ENCODE measurements around the gene ZNF69.
A peak's percentile ranks its signal among the peaks of the same experiment; 100 is the strongest.
"Not testable (repeated sequence)": the region's sequence is repeated elsewhere in the genome, so short reads cannot be mapped to it uniquely, and the experiment has no call there.

Gene ZNF69

DNA sequence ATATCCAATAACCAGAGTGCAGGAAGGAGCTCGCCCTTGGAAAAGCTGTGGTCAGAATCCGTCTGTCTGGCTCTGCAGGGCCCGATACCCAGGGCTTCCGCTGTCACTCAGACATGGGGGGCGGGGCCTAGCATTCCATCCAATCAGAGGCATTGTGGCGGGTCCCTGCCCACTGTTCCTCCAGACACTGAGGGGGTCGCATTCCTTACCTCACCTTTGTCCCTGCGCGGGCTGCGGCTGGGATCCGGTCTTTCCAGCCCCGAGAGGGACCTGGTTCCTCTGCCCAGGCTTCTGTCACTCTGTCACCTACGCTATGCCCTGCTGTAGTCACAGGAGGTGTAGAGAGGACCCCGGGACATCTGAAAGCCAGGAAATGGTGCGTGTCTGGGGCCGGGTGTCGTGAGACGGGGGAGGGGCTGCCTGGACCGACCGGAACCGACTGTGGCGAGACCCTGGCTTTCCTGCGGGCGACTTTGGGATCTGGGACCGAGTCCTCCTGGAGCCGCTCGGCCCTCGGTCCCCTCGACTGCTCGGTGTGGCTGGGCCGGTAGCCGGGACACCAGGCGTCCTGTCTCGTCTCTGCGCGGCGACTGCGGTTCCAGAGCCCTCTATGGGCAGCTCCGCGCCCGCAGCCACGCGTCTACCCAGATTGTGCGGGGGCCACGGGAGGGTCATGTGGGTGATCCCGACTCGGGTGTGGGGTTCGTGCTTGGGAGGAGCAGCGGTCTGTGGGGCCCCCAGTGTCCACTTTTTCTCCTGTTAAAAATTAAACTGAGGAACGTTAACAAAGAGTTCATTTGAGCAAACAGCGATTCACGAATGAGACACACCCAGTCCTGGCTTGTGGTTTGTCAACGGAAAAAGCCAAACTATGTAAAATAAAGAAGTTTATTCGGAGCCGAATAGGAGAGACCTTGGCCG is at the start of gene ZNF69:
TSS of gene ZNF69 (plus strand) at position 172 of the 921 bp plus-strand sequence. CDS start at position 314, 142 bp downstream.
- peaks cover 26% of the 10 kb centered on the region for H3K4me1 Mint-ChIP-seq
- H3K27ac Mint-ChIP-seq (ENCODE audit: low read depth), result peak within 1 kb of the TSS; percentile 95
- peak within 1 kb of the TSS; percentile 89 for H3K4me3 Mint-ChIP-seq
- no peaks in the 10 kb centered on the region for H3K9me3 Mint-ChIP-seq
- ATAC-seq (replicated peaks; ENCODE audit: extremely low read depth, poor library complexity, severe bottlenecking) (peak; percentile 84), DNase-seq (ENCODE audit: low spot score in 2 of 2) (peak; percentile 20 to 31)
- H3K36me3 Mint-ChIP-seq (ENCODE audit: insufficient read depth), result no peaks in the 10 kb centered on the region
- H3K27me3 Mint-ChIP-seq, result no peaks in the 10 kb centered on the region

- peaks cover 2% of the 10 kb centered on the region for H3K36me3 Mint-ChIP-seq (ENCODE audit: insufficient read depth)
- H3K27ac Mint-ChIP-seq (ENCODE audit: low read depth), result no peak overlapping the region
- H3K9me3 Mint-ChIP-seq, result peaks cover 5% of the 10 kb centered on the region
- H3K4me3 Mint-ChIP-seq, result no peak overlapping the region
- ATAC-seq (replicated peaks; ENCODE audit: extremely low read depth, poor library complexity, severe bottlenecking), result no peak
- H3K4me1 Mint-ChIP-seq, result peaks cover 6% of the 10 kb centered on the region
- DNase-seq (ENCODE audit: low spot score in 2 of 2), result no peak
- H3K27me3 Mint-ChIP-seq, result no peaks in the 10 kb centered on the region
Measured at GRCh38 chr19:11843722-11844121, 43.9 kb upstream of the ZNF69 start.

GRCh38 chr19:11847615-11848014 is 40.0 kb upstream of the ZNF69 start:
- H3K9me3 Mint-ChIP-seq; H3K27me3 Mint-ChIP-seq; H3K27ac Mint-ChIP-seq (ENCODE audit: low read depth); ATAC-seq (replicated peaks; ENCODE audit: extremely low read depth, poor library complexity, severe bottlenecking); DNase-seq (ENCODE audit: low spot score in 2 of 2); H3K36me3 Mint-ChIP-seq (ENCODE audit: insufficient read depth): not testable (repeated sequence)
- Mint-ChIP-seq H3K4me1 (peaks cover 12% of the 10 kb centered on the region), H3K4me3 (peak overlapping the region; percentile 81)

DNA sequence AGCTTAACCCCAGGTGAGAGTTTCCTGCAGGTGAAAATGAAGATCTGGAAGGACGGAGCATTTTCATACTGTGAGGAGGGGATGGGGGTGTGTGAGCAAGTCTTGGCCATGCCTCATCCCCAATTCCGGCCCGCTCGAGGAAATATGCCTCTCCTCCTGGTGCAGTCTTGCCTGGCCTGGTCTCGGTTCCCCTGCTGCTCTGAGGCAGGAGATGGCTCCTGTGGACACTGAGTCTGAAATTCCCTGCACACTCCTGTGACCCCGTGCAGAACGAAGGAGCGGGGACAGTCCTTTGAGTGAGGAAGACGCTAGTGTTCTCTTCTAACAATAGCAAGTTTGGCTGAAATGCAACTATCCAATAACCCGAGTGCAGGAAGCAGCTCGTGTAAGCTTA is 39.4 kb upstream of the ZNF69 start:
- H3K9me3 Mint-ChIP-seq, result no peaks in the 10 kb centered on the region
- ATAC-seq (replicated peaks; ENCODE audit: extremely low read depth, poor library complexity, severe bottlenecking), result no peak

DNA sequence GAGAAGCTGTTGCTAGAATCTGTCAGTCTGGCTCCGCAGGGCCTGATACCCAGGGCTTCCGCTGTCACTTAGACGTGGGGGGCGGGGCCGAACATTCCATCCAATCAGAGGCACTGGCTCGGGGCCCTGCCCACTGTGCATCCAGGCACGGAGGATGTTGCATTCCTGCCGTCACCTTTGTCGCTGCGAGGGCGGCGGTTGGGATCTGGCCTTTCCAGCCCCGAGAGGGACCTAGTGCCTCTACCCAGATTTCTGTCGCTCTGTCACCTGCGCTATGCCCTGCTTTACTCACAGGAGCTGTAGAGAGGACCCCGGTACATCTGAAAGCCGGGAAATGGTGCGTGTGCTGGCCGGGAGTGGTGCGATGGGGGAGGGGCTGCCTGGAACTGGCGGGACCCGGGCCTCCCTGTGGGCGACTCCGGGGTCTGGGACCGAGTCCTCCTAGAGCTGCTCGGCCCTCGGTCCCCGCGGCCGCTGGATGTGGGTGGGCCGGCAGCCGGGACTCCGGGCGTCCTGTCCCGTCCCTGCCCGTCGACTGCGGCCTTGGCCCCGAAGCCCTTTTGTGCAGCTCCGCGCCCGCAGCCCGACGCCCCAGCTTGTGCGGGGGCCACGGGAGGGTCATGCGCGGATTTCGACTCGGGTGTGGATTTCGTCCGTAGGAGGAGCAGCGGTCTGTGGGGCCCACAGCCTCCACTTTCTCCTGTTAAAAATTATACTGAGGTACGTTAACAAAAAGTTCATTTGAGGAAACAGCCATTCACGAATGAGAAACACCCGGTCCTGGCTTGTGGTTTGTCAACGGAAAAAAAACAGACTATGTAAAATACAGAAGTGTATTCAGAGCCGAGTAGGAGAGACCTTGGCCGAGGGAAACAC is 38.8 kb upstream of the ZNF69 start, which contains the start of gene ZNF439:
TSS of gene ZNF439 (plus strand) at position 133 of the 876 bp plus-strand sequence. CDS start at position 275, 142 bp downstream.
- H3K27ac Mint-ChIP-seq (ENCODE audit: low read depth), result peak within 1 kb of the TSS; percentile 32
- H3K9me3 Mint-ChIP-seq, result no peaks in the 10 kb centered on the region
- peaks cover 12% of the 10 kb centered on the region for H3K4me1 Mint-ChIP-seq
- no peaks in the 10 kb centered on the region for H3K27me3 Mint-ChIP-seq
- ATAC-seq (replicated peaks; ENCODE audit: extremely low read depth, poor library complexity, severe bottlenecking) (peak; percentile 99), DNase-seq (ENCODE audit: low spot score in 2 of 2) (peak; percentile 58 to 73)
- H3K36me3 Mint-ChIP-seq (ENCODE audit: insufficient read depth), result peaks cover 2% of the 10 kb centered on the region
- peak within 1 kb of the TSS; percentile 81 for H3K4me3 Mint-ChIP-seq

More for the DNA sequence above, 39.4 kb upstream of the ZNF69 start:
- no peaks in the 10 kb centered on the region for H3K27me3 Mint-ChIP-seq
- H3K27ac Mint-ChIP-seq (ENCODE audit: low read depth), result peak overlapping the region; percentile 32
- DNase-seq (ENCODE audit: low spot score in 2 of 2), result no peak
- peak overlapping the region; percentile 81 for H3K4me3 Mint-ChIP-seq
- H3K36me3 Mint-ChIP-seq (ENCODE audit: insufficient read depth), result peaks cover 2% of the 10 kb centered on the region
- H3K4me1 Mint-ChIP-seq, result peaks cover 12% of the 10 kb centered on the region

DNA sequence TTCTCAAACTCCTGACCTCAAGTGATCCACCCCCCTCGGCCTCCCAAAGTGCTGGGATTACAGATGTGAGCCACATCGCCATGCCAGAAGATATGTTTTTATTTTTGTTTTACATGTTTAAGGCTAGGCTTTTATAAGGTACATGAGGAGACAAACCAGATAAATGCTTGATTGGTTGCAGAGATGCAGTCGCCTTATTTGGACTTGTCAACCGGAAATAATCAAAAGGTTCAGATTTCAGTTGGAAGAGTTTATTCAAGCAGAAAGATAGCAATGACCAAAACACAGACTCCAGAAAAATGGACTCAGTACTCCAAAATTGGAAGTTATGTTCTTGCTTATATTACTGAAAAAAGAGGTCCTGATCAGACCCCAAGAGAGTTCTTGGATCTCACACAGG is 37.3 kb upstream of the ZNF69 start:
- not testable (repeated sequence) for H3K36me3 Mint-ChIP-seq (ENCODE audit: insufficient read depth); DNase-seq (ENCODE audit: low spot score in 2 of 2); H3K27ac Mint-ChIP-seq (ENCODE audit: low read depth); H3K9me3 Mint-ChIP-seq; H3K27me3 Mint-ChIP-seq; ATAC-seq (replicated peaks; ENCODE audit: extremely low read depth, poor library complexity, severe bottlenecking)
- Mint-ChIP-seq H3K4me3 (peak overlapping the region; percentile 81), H3K4me1 (peaks cover 12% of the 10 kb centered on the region)

DNA sequence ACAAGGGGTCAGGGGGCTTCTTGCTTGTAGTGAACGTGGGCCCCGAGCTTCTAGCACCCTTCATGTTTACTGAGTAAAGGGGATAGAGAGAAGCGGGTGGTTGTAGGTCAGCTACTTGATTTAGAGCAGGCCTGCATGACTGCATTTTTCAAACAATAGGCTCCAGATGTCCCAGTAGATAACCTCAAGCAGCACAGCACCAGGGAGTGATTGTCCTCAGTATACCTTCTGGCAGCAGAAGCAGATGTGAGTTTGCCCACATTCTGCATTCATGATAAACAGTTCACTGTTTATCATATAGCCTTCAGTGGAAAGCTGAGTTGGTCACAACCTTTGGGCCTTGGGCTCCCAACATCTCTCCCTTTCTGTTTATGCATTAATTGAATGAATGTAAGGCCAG is 34.2 kb upstream of the ZNF69 start:
- ATAC-seq (replicated peaks; ENCODE audit: extremely low read depth, poor library complexity, severe bottlenecking), result no peak
- no peak overlapping the region for H3K27ac Mint-ChIP-seq (ENCODE audit: low read depth)
- H3K4me3 Mint-ChIP-seq, result no peak overlapping the region
- no peak for DNase-seq (ENCODE audit: low spot score in 2 of 2)
- H3K9me3 Mint-ChIP-seq, result peaks cover 15% of the 10 kb centered on the region
- H3K4me1 Mint-ChIP-seq, result peaks cover 9% of the 10 kb centered on the region
- H3K36me3 Mint-ChIP-seq (ENCODE audit: insufficient read depth), result peaks cover 2% of the 10 kb centered on the region
- H3K27me3 Mint-ChIP-seq, result no peaks in the 10 kb centered on the region

GRCh38 chr19:11856596-11857250 is 30.9 kb upstream of the ZNF69 start:
- no peaks in the 10 kb centered on the region for H3K27me3 Mint-ChIP-seq
- H3K9me3 Mint-ChIP-seq, result peaks cover 22% of the 10 kb centered on the region
- no peaks in the 10 kb centered on the region for H3K4me1 Mint-ChIP-seq
- no peak overlapping the region for H3K4me3 Mint-ChIP-seq
- H3K27ac Mint-ChIP-seq (ENCODE audit: low read depth), result no peak overlapping the region
- ATAC-seq (replicated peaks; ENCODE audit: extremely low read depth, poor library complexity, severe bottlenecking), result no peak
- H3K36me3 Mint-ChIP-seq (ENCODE audit: insufficient read depth), result no peaks in the 10 kb centered on the region
- DNase-seq (ENCODE audit: low spot score in 2 of 2), result no peak

DNA sequence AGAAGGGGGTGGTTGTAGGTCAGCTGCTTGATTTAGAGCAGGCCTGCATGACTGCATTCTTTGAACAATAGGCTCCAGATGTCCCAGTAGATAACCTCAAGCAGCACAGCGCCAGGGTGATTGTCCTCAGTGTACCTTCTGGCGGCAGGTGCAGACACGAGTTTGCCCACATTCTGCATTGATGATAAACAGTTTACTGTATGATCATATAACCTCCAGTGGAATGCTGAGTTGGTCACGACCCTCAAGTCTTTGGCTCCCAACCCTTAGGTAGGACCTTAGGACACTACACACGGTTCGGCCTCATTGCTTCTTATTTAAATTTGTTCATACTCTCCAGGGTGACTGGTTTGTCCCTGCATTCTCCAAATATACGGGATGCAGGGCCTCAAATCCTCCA is 26.9 kb upstream of the ZNF69 start:
- H3K36me3 Mint-ChIP-seq (ENCODE audit: insufficient read depth), result peaks cover 2% of the 10 kb centered on the region
- ATAC-seq (replicated peaks; ENCODE audit: extremely low read depth, poor library complexity, severe bottlenecking), result no peak
- H3K4me3 Mint-ChIP-seq, result no peak overlapping the region
- H3K9me3 Mint-ChIP-seq, result peaks cover 16% of the 10 kb centered on the region
- H3K27me3 Mint-ChIP-seq, result no peaks in the 10 kb centered on the region
- no peak for DNase-seq (ENCODE audit: low spot score in 2 of 2)
- no peaks in the 10 kb centered on the region for H3K4me1 Mint-ChIP-seq
- no peak overlapping the region for H3K27ac Mint-ChIP-seq (ENCODE audit: low read depth)

- H3K27ac Mint-ChIP-seq (ENCODE audit: low read depth), result no peak overlapping the region
- ATAC-seq (replicated peaks; ENCODE audit: extremely low read depth, poor library complexity, severe bottlenecking) (no peak), DNase-seq (ENCODE audit: low spot score in 2 of 2) (no peak)
- H3K9me3 Mint-ChIP-seq, result peaks cover 13% of the 10 kb centered on the region
- H3K36me3 Mint-ChIP-seq (ENCODE audit: insufficient read depth), result peaks cover 2% of the 10 kb centered on the region
- H3K4me1 Mint-ChIP-seq, result no peaks in the 10 kb centered on the region
- H3K4me3 Mint-ChIP-seq, result no peak overlapping the region
- H3K27me3 Mint-ChIP-seq, result no peaks in the 10 kb centered on the region
Measured at GRCh38 chr19:11861301-11861700, 26.3 kb upstream of the ZNF69 start.

- H3K9me3 Mint-ChIP-seq; H3K36me3 Mint-ChIP-seq (ENCODE audit: insufficient read depth); H3K4me3 Mint-ChIP-seq; H3K27ac Mint-ChIP-seq (ENCODE audit: low read depth); ATAC-seq (replicated peaks; ENCODE audit: extremely low read depth, poor library complexity, severe bottlenecking); H3K4me1 Mint-ChIP-seq; DNase-seq (ENCODE audit: low spot score in 2 of 2); H3K27me3 Mint-ChIP-seq: not testable (repeated sequence)
Measured at GRCh38 chr19:11867766-11868165, 19.8 kb upstream of the ZNF69 start.

DNA sequence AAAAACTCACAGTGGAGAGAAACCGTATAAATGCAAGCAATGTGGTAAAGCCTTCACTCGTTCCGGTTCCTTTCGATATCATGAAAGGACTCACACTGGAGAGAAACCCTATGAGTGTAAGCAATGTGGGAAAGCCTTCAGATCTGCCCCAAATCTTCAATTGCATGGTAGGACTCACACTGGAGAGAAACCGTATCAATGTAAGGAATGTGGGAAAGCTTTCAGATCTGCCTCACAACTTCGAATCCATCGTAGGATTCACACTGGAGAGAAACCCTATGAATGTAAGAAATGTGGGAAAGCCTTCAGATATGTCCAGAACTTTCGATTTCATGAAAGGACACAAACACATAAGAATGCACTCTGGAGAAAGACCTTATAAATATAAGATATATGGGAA is 19.4 kb upstream of the ZNF69 start:
- Mint-ChIP-seq H3K27ac (ENCODE audit: low read depth) (no peak overlapping the region), H3K36me3 (ENCODE audit: insufficient read depth) (peaks cover 8% of the 10 kb centered on the region), H3K9me3 (peaks cover 6% of the 10 kb centered on the region), H3K27me3 (no peaks in the 10 kb centered on the region), H3K4me1 (no peaks in the 10 kb centered on the region), H3K4me3 (no peak overlapping the region)
- ATAC-seq (replicated peaks; ENCODE audit: extremely low read depth, poor library complexity, severe bottlenecking) (no peak), DNase-seq (ENCODE audit: low spot score in 2 of 2) (no peak)
